GM12864 (cell line): ENCODE results near the gene ST3GAL4.

Experiments used
- DNase-seq: peaks from one replicate; pipeline ENCODE4 v3.0.0-alpha.2; 2011; ENCODE audit warnings: low read depth
- H3K4me3 ChIP-seq: 2 replicates; pipeline ENCODE4 v1.5.1; 2011; ENCODE audit warnings: mild to moderate bottlenecking, low read depth, low read length, control low read depth
- TF ChIP-seq, protein P1 (sequence below): IDR thresholded peaks from 2 replicates; pipeline ENCODE4 v1.5.1; 2011; ENCODE audit warnings: low read depth, mild to moderate bottlenecking, moderate library complexity, low read length, control low read depth, inconsistent platforms; ENCODE audit errors: missing control alignments

Gene ST3GAL4

DNA sequence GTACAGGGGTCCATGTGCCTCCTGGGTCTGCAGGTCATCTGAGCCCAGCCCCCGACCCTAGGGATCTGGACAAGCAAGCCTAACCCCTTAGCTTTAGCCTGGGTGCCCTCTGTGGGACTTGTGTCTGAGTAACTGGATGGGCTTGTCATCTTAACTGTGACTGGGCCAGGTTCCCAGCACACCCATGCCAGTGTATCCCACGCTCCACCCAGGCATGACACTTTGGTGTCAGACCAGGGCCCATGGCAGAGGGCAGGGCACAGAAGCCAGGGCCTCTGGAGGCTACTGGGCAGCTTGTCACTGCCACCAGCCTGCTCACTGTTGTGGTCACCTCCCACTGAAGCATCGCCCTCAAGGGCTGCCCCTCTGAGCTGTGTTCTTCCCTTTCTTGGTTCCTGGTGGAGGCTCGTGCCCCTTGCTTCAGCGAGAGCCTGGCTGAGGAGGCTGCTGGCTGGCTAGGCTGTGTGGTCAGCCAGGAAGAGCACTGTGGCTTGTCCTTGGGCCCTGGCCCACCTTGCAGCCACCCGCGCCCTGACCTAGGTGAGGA lies 80.8 kb downstream of the ST3GAL4 start:
- TF ChIP-seq, protein P1, sequence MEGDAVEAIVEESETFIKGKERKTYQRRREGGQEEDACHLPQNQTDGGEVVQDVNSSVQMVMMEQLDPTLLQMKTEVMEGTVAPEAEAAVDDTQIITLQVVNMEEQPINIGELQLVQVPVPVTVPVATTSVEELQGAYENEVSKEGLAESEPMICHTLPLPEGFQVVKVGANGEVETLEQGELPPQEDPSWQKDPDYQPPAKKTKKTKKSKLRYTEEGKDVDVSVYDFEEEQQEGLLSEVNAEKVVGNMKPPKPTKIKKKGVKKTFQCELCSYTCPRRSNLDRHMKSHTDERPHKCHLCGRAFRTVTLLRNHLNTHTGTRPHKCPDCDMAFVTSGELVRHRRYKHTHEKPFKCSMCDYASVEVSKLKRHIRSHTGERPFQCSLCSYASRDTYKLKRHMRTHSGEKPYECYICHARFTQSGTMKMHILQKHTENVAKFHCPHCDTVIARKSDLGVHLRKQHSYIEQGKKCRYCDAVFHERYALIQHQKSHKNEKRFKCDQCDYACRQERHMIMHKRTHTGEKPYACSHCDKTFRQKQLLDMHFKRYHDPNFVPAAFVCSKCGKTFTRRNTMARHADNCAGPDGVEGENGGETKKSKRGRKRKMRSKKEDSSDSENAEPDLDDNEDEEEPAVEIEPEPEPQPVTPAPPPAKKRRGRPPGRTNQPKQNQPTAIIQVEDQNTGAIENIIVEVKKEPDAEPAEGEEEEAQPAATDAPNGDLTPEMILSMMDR, result no peak
- no peak for DNase-seq
- no peak overlapping the region for H3K4me3 ChIP-seq

DNA sequence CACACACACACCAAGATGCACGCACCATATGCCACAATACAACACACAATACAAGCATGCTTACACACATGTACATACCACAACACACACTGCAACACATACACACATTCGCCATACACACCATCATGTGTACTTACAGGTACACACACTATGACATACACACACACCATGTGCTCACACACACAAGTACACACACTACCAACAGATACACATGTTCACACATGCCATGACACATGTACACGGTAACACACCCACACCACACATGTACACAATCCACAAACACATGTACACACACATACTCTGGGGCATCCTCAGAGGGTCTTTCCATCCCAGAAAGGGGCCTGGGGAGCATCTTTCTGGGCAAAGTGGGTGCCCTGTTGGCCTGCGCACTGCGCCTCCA lies 82.2 kb downstream of the ST3GAL4 start:
- no peak overlapping the region for H3K4me3 ChIP-seq
- TF ChIP-seq, protein P1, result no peak
- DNase-seq, result no peak

DNA sequence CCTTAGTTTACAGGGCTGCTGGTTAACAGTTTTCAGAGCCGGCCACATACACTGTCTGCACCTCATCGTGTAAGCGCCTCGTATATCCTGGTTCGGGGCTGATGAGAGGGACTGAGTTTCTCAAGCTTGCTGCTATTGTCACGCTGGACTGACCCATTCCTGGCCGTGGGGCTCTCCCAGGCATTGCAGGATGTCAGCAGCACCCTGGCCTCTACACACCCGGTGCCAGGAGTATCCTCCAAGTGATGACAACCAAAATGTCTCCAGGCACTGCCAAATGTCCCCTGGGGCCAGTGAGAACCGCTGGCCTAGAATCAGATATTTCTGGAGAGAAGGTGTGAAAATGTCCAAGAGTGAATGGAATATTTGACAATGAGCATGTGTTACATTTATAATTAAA lies 82.8 kb downstream of the ST3GAL4 start:
- DNase-seq, result no peak
- no peak overlapping the region for H3K4me3 ChIP-seq
- TF ChIP-seq, protein P1, result no peak

DNA sequence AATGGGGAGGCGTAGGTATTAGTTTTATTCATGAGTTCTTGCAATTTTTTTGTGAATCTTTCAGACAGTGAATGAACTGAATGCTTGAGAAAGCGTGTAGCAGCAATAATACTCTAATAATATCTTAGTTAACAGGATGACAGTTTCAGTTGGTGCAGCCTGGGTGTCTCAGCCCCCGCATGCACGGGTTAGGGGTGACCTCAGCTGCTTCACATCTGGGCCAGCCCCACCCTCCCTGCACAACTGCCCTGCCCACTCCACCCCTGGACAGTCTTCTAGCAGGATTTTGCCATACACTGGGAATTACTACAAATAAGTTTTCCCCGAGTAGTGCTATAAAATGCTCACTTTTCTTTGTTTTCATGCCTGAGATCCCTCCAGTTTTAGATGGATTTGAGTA lies 83.2 kb downstream of the ST3GAL4 start:
- TF ChIP-seq, protein P1, result no peak
- no peak for DNase-seq
- H3K4me3 ChIP-seq, result no peak overlapping the region

DNA sequence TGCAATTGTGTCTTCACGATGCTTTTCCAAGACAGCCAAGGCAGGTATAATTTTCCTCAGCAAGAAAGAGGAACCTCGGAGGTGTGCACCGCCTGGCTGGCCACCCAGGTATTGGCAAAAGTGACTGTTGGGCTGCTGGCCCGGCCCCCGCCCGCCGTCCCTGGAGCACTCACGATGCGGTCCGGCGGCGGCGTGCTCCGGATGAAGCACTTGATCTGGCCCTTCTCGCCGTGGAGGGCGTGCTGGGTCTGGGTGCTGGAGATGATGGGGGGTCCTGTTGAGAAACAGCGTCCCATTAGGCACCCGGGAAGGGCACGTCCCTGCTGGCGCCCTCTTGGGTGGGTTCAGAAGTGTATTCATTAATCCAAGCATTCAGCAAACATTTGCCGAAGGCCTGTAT lies 84.8 kb downstream of the ST3GAL4 start:
- TF ChIP-seq, protein P1, result no peak
- H3K4me3 ChIP-seq, result no peak overlapping the region
- no peak for DNase-seq

DNA sequence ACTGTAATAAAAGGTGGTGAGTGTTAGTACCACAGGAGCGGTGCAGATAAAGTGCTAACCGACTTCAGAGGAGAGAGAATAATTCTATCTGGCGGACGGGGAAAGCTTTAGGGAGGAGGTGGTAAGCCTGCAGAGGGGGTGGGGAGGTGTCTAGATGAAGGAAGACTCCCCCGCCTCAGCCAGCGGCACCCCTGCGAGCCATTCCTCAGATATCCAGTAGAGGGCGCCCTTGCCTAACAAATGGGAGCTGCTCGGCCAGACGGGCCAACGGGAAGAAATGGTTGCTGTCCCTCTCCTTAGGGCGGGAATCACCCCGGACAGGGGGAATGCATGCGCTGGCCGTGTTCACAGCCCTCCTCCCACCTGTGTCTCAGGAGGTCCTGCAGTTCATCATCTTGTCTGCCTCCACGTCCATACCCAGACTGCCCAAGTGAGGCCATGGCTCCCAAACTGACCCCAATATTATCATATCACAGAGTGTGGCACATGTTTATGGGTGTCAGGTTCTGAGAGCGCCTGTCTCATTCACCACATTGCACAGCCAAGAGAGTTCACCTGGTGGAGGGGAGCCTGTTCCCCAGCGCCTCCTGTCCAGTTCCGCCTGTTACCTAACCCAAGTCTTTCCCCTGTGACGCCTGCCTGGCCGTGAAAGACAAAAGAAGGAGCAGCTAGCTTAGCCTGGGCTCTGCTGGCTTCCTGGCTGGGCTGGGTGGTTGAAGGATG lies 85.5 kb downstream of the ST3GAL4 start:
- H3K4me3 ChIP-seq, result no peak overlapping the region
- TF ChIP-seq, protein P1, result peak; percentile 95

DNA sequence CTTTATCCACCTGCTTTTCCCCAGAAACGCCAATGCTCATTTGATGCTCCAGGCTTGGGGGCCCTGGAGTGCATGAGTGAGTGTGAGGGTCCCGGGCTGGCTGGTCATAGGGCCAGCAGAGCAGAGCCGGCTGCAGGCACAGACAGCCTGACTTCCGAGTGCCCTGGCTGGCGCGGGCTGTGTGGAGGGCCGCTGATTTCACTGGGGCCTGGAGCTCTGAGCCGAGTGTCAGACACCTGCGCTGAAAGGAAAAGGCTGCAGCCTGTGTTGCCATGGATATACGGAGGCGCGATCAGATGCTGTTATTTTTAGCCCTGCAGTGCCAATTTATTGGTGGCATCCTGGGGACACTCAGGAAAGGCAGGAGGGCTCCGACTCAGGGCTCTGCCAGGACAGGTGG lies 87.6 kb downstream of the ST3GAL4 start:
- TF ChIP-seq, protein P1, result no peak
- DNase-seq, result no peak
- H3K4me3 ChIP-seq, result no peak overlapping the region

More for the DNA sequence above, 85.5 kb downstream of the ST3GAL4 start:
- DNase-seq, result no peak
